DOHH2 (cell line): Measurements from ENCODE around the gene THRB.

Source experiments
- H3F3A ChIP-seq: fragments of 200-600 bp; sonication (generic), shearing (Covaris generic); 2 replicates; pipeline ENCODE4 v1.6.0; 2016; ENCODE audit warnings: antibody characterized with exemption, mild to moderate bottlenecking; ENCODE audit not compliant: control insufficient read depth, insufficient read depth
- H3K27ac ChIP-seq: fragments of 200-600 bp; sonication (generic); 2 replicates; pipeline ENCODE4 v1.5.1; 2014; ENCODE audit warnings: low read depth, mild to moderate bottlenecking, low read length, moderate library complexity
- H3K27me3 ChIP-seq: fragments of 200-600 bp; sonication (generic); 2 replicates; pipeline ENCODE4 v1.6.1; 2014; ENCODE audit warnings: mild to moderate bottlenecking, low read length, mixed read lengths; ENCODE audit not compliant: control insufficient read depth
- H3K36me3 ChIP-seq: fragments of 200-600 bp; sonication (generic); 2 replicates; pipeline ENCODE4 v1.6.1; 2014; ENCODE audit warnings: mild to moderate bottlenecking, low read length, moderate library complexity, mixed read lengths; ENCODE audit not compliant: control insufficient read depth
- H3K4me1 ChIP-seq: fragments of 200-600 bp; sonication (generic); 2 replicates; pipeline ENCODE4 v1.6.1; 2014; ENCODE audit warnings: mild to moderate bottlenecking, low read length, mixed read lengths; ENCODE audit not compliant: control insufficient read depth
- H3K4me2 ChIP-seq: fragments of 200-600 bp; sonication (generic); 2 replicates; pipeline ENCODE4 v1.6.0; 2014; ENCODE audit warnings: mild to moderate bottlenecking, low read length, moderate library complexity
- H3K4me3 ChIP-seq: fragments of 200-600 bp; sonication (generic); 2 replicates; pipeline ENCODE4 v1.5.1; 2014; ENCODE audit warnings: mild to moderate bottlenecking, low read length, mixed read lengths
- H3K79me2 ChIP-seq: fragments of 200-600 bp; sonication (generic); 2 replicates; pipeline ENCODE4 v1.6.1; 2014; ENCODE audit warnings: mild to moderate bottlenecking, low read length, mixed read lengths; ENCODE audit not compliant: control insufficient read depth
- H3K9me2 ChIP-seq: fragments of 200-600 bp; sonication (generic); replicated peaks from 2 replicates; pipeline ENCODE4 v1.6.1; 2014; ENCODE audit warnings: mild to moderate bottlenecking, low read length, mixed read lengths; ENCODE audit not compliant: control insufficient read depth
- H3K9me3 ChIP-seq: fragments of 200-600 bp; sonication (generic); 2 replicates; pipeline ENCODE4 v1.6.1; 2014; ENCODE audit warnings: antibody characterized with exemption, low read length, mixed read lengths; ENCODE audit not compliant: control insufficient read depth, insufficient read depth
- H4K20me1 ChIP-seq: fragments of 200-600 bp; sonication (generic); 2 replicates; pipeline ENCODE4 v1.6.0; 2014; ENCODE audit warnings: low read depth, mild to moderate bottlenecking, antibody characterized with exemption, low read length, moderate library complexity; ENCODE audit not compliant: control insufficient read depth, insufficient read depth
- EZH2phosphoT487 ChIP-seq: fragments of 200-600 bp; sonication (generic); IDR thresholded peaks from 2 replicates; pipeline ENCODE4 v1.6.1; 2017; ENCODE audit warnings: borderline replicate concordance, mild to moderate bottlenecking, antibody characterized with exemption, low read length, moderate library complexity, mixed read lengths
- TF ChIP-seq, protein P1 (sequence below): fragments of 200-600 bp; sonication (generic); IDR thresholded peaks from one replicate; pipeline ENCODE4 v1.5.1; 2014; ENCODE audit warnings: antibody characterized with exemption, mild to moderate bottlenecking, low read depth, low read length; ENCODE audit not compliant: poor library complexity, severe bottlenecking

The THRB gene

GRCh38 chr3:24316887-24317383, 177.7 kb downstream of the THRB start:
- Histone ChIP-seq H3K79me2 (no peaks in the 10 kb centered on the region), H4K20me1 (no peaks in the 10 kb centered on the region), H3K4me2 (no peak overlapping the region), H3F3A (no peaks in the 10 kb centered on the region), H3K9me2 (no peaks in the 10 kb centered on the region), H3K27ac (no peak overlapping the region), H3K27me3 (no peaks in the 10 kb centered on the region), H3K36me3 (no peaks in the 10 kb centered on the region), H3K4me1 (no peaks in the 10 kb centered on the region), H3K9me3 (no peaks in the 10 kb centered on the region), H3K4me3 (no peak overlapping the region)
- TF ChIP-seq, protein P1, sequence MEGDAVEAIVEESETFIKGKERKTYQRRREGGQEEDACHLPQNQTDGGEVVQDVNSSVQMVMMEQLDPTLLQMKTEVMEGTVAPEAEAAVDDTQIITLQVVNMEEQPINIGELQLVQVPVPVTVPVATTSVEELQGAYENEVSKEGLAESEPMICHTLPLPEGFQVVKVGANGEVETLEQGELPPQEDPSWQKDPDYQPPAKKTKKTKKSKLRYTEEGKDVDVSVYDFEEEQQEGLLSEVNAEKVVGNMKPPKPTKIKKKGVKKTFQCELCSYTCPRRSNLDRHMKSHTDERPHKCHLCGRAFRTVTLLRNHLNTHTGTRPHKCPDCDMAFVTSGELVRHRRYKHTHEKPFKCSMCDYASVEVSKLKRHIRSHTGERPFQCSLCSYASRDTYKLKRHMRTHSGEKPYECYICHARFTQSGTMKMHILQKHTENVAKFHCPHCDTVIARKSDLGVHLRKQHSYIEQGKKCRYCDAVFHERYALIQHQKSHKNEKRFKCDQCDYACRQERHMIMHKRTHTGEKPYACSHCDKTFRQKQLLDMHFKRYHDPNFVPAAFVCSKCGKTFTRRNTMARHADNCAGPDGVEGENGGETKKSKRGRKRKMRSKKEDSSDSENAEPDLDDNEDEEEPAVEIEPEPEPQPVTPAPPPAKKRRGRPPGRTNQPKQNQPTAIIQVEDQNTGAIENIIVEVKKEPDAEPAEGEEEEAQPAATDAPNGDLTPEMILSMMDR = no peak
- no peak for TF ChIP-seq EZH2phosphoT487

DNA sequence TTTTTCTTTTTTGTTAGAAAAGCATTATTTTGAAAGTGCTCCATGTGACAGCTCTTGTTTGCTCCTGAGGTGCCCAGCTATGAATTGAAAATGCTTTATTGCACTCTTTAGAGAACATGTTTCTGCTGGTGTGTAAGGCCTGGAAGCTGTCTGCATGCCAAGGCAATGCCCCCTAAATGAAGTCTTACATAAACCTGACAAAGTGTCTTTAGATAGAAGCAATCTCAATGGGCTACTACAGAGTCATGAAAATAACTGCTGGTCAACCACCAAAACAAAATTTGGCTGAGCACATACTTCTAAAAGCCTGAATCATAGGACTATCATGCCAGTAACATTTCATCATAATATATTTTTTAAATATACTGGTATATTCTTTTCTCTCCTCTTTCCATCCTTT, 178.7 kb downstream of the THRB start:
- no peaks in the 10 kb centered on the region for H3K79me2 ChIP-seq
- H3K27ac ChIP-seq = no peak overlapping the region
- no peaks in the 10 kb centered on the region for H3K9me2 ChIP-seq
- no peaks in the 10 kb centered on the region for H3F3A ChIP-seq
- no peaks in the 10 kb centered on the region for H3K27me3 ChIP-seq
- no peaks in the 10 kb centered on the region for H3K9me3 ChIP-seq
- no peaks in the 10 kb centered on the region for H4K20me1 ChIP-seq
- no peak for TF ChIP-seq EZH2phosphoT487
- TF ChIP-seq, protein P1 = no peak
- H3K36me3 ChIP-seq = no peaks in the 10 kb centered on the region
- H3K4me3 ChIP-seq = no peak overlapping the region
- H3K4me2 ChIP-seq = no peak overlapping the region
- no peaks in the 10 kb centered on the region for H3K4me1 ChIP-seq

- Histone ChIP-seq H3K4me3 (no peak overlapping the region), H3K4me2 (no peak overlapping the region), H3K27ac (no peak overlapping the region), H3K9me3 (no peaks in the 10 kb centered on the region), H3K4me1 (no peaks in the 10 kb centered on the region), H3K27me3 (no peaks in the 10 kb centered on the region), H3K79me2 (no peaks in the 10 kb centered on the region), H3K36me3 (no peaks in the 10 kb centered on the region), H4K20me1 (no peaks in the 10 kb centered on the region), H3K9me2 (no peaks in the 10 kb centered on the region), H3F3A (no peaks in the 10 kb centered on the region)
- TF ChIP-seq, protein P1 = no peak
- no peak for TF ChIP-seq EZH2phosphoT487
Measured at GRCh38 chr3:24315356-24315755, 179.3 kb downstream of the THRB start.
